DMS53 treated with DMSO at 0.1 percent for 48 hours (cell line): ENCODE data around the gene INAFM2.

Experiments
- DNase-seq: peaks from one replicate; lab custom pipeline; 2025; ENCODE audit not compliant: unreplicated experiment; lab: John Stamatoyannopoulos, UW

Gene INAFM2

DNA sequence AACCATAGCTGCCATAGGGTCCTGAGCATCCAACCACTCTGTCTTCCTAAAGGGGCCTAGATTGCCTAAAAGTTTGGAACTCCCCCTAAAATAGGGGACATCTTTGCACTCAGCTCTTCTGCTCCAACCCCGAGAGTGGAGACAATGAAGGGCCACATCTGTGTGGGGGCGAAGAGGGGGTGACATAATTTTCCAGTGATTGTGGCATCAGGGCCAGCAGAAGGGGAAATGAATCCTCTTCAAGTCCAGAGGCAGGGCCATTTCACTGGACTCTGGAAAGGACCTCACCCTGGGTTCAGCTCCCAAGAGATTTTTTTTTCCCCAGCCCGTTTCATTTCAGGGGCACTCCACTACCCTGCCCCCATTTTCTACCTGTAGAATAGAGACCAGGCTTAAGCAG is 36.0 kb upstream of the INAFM2 start:
- no peak for DNase-seq

DNA sequence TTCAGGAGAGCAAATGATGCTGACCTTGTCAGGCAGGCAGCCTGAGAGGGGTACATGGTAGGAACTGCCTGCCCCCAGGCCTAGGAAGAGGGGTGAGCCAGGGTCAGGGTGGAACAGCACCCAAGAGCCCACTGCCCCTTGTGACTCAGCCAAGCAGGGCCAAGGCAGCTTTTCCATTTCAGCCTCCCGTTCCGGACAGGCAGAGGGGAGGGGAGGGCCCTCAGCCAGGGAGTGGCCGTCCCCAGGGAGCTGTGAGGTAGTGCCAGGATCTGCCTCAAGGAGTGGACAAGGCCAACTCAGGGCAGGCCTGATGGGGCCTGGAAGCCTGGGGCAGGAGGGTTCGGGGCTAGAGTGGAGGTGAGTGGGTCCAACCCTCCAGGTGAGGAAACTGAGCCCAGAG is 35.5 kb upstream of the INAFM2 start:
- DNase-seq = no peak

DNA sequence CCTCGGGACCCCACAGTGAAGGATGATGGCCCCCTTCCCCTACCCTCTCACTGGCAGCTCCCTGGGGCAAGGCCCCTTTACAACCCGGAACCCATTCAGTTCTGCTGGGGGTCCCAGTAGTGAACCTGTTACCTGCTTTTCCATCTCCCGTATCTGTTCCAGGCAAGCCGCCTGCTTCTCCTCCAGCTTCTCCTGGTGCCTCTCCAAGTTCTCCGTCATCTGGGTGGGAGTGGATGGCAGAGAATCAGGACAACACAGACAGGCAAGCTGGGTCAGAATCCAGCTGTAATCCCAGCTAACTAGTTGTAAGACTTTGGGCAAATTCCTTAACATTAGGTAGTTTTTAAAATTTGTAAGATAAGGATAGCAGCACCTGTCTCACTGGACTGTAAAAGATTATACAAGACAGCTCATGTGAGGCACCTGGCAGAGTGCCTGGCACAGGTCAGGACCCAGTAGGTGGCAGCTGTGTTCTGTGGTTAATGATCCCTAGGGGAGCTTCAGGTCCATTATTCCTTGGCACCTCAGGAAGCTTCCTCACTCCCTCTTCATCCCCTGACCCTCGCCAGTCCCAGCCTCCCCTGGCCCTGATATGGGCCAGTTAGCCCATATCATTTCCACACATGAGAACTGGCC is 34.2 kb upstream of the INAFM2 start:
- DNase-seq = peak; percentile 6

DNA sequence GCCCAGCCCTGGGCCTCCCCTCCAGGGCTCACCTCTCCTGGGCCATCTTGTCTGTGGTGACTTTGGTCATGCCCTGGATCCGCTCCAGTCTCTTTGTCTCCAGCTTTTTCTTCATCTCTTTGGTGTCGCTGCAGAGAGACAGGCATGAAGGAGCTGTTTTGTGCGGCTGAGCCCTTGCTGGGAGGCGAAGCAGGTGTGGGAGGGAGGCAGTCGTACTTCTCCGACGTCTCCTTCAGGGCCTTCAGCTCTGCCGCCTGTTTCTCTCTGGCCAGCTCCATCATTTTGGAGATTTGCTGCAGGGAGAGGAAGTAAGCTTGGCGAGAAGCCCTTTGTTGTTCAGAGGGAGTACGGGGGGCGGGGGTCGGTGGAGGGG is 33.0 kb upstream of the INAFM2 start:
- no peak for DNase-seq

DNA sequence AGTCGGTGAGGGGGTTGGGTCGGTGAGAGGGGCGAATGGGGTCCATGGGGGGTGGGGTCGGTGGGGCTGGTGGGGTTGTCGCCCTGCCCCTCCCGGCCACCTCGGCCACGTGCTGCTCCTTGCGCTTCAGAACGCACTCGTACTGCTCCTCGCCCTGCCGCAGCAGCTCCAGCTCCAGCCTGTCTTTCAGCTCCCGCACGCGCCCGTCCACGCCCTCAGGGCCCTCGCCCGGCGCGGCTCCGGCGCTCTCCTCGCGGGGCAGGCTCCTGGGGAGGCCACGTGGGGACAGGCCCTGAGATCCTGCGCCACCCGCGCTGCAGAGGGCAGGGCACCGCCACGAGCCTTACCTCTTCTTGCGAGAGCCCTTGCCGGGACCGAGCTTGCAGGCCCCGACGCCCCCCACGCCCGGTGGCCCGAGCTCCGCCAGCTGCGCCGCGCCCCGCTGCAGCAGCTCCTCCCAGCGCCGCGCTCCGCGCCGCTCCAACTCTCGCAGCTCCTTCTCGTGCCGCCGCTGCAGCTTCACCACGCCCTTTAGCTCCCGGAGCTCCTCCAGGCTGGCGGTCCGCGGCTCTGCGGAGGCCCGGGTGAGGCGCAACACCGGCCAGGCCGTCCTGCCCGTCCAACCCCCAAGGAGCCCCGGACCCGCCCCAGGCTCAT is 32.4 kb upstream of the INAFM2 start:
- DNase-seq = peak; percentile 17

DNA sequence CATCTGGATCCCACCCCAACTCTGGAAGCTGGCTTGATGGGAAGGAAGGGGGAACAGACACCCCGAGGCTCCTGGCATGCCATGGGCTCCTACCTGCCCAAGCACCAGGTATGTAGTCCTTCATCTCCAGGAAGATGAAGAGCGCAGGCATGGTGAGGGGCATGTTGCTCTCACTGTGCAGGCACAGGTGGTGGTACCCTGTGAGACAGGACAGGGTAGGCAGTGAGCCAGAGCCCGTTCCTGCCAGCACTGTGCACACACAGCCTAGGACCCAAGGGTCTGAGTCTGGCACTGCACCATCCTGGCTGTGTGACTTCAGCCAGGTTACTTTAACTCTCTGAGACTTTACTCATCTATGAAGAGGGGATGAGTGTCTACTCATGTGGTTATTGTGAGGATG is 31.2 kb upstream of the INAFM2 start:
- DNase-seq = no peak

DNA sequence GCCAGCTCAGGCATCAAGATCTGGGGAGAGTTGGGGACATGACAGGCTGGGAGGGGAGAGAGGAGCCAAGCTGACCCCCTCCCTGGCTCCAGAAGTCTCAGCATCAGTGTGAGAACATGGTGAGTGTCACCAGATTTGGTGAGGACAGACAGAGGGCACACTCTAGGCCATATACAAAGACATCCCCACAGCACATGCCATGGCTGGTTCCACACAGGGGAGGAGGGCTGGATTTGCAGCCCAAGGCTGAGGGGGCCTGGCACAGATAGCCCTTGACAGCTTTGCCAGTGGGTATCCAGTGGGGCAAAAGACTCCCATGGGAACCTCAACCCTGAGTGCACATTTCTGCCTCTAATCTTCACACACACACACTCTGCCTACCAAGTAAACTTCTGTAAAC is 30.5 kb upstream of the INAFM2 start:
- no peak for DNase-seq

DNA sequence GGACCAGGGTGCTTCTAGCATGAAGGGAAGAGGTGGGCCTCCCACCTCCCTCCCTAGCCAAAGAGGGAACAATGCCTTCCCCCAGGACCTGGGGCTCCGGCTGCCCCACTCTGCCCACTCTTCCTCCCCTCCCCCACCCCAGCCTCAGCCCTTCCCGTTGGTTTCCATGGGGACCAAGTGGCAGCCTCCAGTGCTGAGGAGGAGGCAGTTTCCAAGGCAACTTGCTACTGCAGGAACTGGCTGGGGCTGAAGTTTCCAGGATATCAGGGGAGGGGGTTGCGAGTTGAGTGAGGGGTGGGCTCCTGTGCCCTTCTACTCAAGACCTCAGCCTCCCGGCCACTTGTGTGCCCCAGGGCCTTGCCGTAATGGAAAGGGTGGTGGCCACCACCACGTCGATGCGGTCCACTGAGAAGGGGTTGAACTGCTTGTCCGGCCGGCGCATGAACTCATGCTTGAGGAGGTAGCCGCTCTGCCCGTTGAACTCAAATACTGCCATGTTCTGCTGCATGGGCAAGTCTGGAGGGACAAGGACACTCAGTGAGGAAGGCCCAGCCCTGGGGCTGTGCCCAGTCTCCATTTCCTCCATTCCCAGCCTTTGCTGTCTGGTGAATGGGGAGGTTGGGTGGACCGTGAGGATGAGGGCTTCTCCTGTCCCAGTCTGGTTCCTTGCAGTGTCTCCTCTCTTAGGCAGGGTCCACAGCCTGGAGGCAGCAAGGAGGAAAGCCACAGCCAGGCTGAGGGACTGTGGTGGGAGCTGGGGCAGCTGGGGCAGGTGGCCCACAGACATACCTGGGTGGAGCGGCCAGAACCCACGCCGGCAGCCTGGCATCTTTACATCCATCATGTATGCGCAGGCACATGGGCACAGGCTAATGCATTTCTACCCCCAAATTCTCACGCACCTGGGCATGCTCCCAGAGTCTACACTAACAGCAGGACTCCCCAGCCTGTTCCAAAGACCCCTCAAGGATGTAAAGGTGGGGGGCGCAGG is 29.3 kb upstream of the INAFM2 start:
- DNase-seq = no peak

DNA sequence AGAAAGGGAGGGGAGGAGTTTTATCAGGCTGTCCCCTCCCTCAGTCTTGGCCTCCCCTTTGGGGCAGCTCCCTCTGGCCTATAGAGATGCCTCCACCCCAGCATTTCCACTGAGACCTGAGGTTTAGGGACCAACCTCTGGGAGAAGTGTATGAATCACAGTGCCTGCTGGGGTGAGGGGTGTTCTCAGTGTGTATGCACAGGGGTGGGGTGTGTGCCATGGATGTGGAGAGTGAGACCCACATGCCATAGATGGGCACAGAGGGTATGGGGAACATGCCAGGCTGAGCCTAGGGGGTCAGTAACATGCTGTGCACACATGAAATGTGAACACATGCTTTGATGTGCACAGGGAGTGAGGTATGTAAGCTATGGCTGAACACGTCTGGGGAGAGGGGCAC is 28.2 kb upstream of the INAFM2 start:
- no peak for DNase-seq

DNA sequence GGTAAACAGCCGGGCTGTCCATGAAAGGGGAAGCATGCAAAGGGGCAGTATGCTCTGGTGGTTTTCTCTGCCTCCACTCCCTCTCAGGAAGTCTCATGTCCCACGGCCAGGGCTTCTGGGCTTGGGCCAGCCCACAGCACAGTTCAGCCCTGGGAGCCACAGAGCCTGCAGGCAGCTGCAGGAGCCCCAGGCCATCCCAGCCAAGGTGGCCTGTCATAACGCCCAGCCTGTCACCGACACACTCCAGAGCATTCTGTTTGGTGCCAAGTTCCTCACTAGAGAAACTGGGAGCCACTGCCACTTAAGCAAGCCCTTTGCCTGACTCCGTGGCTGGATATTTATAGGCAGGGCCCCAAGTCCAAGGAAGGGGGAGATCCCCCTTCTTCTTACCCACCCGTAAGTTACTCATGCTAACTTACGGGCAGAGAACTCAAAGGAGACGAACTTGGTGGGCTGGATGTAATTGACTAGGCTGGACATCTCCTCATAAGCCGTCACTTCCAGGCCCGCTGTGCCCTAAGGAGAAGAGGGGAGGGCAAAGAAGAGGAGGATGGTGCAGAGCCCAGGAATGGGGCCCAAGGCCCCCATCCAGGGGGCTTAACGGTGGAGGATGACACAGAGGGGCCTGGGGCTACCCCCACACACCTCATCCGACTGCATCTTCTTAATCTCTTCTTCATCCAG is 27.5 kb upstream of the INAFM2 start:
- no peak for DNase-seq

DNA sequence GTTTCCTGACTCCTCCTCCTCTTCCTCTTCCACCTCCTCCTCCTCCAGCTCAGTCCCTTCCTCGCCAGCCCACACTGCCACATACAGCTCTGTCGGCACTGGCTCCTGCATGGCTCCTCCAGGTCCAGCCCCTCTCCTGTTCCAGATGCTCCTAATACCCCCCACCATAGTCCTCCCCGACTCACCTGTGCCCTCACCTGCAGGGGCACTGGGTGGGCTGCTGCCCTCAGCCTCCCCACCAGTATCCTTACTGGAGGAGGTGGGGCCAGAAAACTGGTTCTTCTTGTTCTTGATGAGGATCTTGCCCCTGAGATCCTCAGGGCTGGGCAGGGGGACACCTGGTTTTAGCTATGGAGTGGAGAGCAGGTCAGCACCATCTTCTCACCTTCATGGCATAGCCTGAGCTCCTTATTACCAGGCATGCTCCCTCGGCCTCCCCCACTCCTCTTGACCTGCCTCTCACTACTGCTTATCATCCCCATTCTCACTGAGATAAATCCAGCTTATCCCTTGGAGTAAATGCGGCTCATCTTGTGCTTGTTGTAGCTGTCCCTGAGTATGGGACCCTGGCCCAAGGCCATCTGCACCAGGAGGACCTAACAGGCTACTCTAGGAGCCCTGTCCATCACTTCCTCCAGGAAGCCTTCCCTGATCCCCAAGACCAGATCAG is 26.8 kb upstream of the INAFM2 start:
- DNase-seq = no peak

DNA sequence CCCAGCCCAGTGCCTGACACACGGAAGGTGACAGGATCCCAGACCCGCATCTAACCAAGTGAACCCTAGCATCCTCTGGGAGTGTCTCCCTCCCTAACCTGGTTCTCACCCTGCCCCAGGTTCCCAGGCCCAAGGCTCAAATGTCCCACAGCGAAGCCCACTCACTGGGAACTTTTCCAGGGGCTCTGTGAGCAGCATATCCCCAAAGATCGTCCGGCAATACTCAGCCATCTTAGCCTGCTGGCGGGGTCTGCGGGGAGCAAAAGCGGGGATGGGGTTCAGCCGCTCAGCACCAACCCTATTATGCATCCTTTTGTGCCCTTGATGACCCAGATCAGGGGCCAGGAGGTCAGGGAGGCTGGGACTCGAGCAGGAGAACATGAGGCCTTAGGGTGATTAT is 26.1 kb upstream of the INAFM2 start:
- no peak for DNase-seq

DNA sequence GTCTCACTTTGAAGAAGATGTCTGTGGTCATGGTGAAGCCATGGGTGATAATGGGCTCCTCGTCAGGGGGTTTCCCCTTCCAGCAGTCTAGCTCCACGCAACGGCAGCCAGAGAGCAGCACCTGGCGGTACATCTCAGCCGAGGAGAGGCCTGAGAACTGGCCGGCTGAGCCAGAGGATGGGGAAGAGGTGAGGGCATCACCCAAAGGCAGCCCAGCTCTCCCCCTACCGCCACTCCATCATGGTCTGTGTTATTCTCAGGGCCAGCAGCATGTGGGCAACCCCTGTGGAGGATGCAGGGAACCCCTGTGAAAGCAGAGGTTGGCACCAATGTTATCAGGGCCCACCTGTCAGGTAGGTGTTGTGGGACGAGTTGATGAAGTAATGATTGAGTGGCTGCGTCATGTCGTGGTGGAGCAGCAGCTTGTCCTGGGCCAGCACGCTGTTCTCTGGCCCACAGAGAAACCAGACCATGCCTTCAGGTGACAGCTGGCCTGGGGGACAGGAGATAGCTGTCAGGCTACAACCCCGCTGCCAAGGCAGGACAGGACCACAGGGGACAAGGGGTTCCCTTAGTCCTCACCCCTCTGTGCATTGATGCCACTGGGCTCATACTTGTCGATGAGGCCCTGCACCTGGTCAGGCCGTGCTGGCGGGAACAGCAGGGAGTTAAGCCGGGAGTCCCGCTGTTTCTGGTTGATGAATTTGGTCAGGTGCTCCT is 25.1 kb upstream of the INAFM2 start:
- DNase-seq = no peak

DNA sequence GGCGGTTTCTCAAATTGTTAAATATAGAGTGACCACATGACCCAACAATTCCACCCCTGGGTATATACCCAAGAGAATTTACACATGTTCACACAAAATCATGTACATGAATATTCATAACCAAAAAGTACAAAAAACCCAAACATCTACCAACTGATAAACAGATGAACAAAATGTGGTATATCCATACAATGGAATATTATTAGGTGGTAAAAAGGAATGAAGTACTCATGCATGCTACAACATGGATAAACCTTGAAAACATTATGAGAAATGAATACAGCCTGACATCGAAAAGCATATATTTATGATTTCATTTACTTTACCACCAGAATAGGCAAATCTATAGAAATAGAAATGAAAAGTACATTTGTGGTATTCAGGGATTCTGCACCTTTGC is 23.1 kb upstream of the INAFM2 start:
- DNase-seq = no peak

DNA sequence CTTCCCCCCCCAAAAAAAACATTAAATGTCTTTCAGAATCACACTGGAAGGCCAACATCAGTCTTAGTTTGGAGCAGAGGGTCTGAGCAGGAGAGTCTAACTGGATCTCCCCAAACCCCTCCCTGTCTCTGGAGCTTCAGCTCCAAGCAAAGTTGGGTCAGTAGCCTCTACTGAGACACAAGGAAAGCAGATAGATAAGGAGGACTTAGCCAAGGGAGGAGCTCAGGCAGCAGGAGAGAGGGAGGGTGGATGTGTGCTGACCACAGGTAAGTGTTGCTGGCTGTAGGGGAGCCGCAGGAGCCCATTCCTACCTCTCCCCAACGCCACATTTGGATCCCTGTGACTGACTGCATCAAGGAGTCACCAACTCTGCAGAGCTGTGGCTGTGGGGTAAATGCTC is 22.7 kb upstream of the INAFM2 start:
- no peak for DNase-seq

DNA sequence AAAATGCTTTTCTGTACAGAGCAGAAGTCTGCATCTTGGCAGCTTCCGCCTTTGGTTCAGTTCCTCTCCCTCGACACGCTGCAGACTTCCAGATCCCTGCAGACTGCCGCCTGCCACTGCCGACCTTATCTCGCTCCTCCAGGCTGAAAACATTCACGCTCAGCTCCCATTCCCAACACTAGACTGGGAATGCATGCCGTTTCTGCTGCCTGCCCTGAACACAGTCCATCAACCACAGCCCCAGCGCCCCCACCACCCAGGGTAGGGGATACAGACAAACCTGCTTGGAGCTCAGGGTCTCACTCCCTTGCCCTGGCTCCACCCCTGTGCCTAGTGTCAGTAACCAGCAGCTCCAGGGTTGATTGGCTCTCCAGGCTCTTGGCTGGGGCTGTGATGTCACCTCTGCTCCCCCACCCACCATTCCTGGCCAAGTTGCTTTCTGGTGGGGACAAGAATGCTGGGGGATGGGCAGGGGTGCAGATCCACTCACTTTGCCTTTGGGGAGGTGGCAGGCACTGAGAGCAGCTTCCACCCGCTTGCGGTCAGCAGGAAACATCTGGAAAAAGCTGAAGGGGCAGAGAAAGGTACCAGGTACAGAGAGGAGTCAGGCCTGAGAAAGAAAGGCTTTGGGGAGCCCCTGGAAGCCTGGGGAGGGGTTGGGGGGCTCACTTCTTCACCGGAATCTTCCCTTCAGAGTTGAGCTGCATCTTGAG is 21.9 kb upstream of the INAFM2 start:
- DNase-seq = no peak

DNA sequence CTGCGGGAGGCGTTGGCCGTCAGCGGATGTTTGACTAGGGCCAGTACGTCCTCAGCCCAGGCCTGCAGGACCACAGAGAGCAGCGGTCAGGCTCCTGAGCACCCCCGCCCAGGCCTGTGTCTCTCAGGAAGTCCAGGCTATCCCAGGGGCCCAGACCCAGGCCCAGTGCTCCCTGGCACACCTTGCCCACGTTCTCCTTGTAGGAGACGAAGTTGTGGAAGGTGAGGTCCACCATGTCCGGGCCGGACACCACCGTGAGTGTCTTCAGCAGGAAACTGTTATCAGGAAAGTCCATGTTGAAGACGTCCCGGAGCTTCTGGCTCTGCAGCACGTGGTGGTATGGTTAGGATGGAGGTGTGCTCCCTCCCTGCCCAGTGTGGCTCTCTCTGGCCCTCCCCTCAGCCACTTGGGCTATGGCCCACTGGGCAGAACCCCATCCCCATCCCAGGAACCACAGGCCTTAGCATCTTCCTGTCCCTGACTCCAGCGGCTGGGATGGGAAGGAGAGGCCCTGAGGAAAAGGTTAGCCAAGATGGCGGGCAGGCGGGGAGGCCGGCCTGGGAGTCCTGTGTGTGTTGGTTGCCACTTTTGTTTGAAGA is 21.1 kb upstream of the INAFM2 start:
- DNase-seq = no peak

DNA sequence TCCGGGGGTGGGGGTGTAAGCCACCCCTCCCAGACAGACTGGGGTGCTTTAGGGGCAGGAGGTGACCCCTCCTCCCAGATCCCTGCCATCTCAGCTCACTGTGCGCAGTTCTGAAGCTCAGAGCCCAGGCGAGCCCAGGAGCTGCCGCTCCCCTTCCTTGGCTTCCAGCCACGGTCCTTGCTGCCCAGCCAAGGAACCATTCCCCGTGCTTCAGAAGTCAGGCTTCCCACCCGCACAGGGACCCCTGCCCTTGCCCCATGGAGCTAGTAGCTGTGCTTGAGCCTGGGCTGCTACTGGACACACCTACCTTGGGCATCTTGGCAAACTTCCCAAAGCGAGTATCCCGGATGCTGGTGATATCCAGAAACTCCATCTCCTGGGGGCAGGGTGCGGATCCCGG is 20.5 kb upstream of the INAFM2 start:
- DNase-seq = no peak

DNA sequence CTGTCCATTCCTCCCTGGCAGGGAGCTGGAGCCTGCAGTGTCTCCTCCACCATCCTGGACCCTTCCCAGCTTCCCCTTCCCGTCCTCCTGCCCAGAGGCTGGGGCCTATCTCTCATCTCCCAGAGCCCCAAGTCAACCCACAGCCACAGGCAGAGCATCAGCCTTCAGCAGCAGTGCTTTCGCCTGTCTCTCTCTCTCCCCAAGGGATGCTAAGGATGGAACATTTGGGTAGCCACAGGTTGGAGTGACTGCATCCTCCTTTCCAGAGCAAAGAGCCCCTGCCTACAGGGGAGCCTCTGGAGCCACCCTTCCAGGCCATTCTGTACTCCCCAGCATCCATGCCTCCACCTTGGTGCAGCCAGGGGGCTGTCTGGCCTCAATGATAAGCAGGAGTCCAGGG is 19.9 kb upstream of the INAFM2 start:
- no peak for DNase-seq
